Measurements from ENCODE around the gene TRIM65. TPM values are rescaled to one million over a fixed set of nuclear protein-coding genes. Genes with fewer than 3 reads are reported as not detected.

Gene TRIM65
- total and polyA plus RNA-seq, 10 of the 15 experiments (the other 5 are each of a cell fraction or from before 2014, with no cell fraction given), result 1.4 to 26.0 (median 10.8) TPM

- TF ChIP-seq, protein P1, sequence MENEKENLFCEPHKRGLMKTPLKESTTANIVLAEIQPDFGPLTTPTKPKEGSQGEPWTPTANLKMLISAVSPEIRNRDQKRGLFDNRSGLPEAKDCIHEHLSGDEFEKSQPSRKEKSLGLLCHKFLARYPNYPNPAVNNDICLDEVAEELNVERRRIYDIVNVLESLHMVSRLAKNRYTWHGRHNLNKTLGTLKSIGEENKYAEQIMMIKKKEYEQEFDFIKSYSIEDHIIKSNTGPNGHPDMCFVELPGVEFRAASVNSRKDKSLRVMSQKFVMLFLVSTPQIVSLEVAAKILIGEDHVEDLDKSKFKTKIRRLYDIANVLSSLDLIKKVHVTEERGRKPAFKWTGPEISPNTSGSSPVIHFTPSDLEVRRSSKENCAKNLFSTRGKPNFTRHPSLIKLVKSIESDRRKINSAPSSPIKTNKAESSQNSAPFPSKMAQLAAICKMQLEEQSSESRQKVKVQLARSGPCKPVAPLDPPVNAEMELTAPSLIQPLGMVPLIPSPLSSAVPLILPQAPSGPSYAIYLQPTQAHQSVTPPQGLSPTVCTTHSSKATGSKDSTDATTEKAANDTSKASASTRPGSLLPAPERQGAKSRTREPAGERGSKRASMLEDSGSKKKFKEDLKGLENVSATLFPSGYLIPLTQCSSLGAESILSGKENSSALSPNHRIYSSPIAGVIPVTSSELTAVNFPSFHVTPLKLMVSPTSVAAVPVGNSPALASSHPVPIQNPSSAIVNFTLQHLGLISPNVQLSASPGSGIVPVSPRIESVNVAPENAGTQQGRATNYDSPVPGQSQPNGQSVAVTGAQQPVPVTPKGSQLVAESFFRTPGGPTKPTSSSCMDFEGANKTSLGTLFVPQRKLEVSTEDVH (IDR thresholded peaks at IDR 0.05; ENCODE audit: low read depth, partially characterized antibody), result no peak
- TF ChIP-seq, protein P2, sequence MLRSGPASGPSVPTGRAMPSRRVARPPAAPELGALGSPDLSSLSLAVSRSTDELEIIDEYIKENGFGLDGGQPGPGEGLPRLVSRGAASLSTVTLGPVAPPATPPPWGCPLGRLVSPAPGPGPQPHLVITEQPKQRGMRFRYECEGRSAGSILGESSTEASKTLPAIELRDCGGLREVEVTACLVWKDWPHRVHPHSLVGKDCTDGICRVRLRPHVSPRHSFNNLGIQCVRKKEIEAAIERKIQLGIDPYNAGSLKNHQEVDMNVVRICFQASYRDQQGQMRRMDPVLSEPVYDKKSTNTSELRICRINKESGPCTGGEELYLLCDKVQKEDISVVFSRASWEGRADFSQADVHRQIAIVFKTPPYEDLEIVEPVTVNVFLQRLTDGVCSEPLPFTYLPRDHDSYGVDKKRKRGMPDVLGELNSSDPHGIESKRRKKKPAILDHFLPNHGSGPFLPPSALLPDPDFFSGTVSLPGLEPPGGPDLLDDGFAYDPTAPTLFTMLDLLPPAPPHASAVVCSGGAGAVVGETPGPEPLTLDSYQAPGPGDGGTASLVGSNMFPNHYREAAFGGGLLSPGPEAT (IDR thresholded peaks at IDR 0.05; ENCODE audit: low read depth), result no peak
These were observed 40.9 kb upstream of the TRIM65 start (continued) for GRCh38 chr17:75937652-75938051.

GRCh38 chr17:75933808-75934207, 37.1 kb upstream of the TRIM65 start:
- H2AFZ ChIP-seq (ENCODE audit: control insufficient read depth, low read depth, low read length), result no peak overlapping the region
- in situ Hi-C loops (cut with MboI) (no loop called here), intact Hi-C loops (cut with micrococcal nuclease; ENCODE audit: unreplicated experiment) (no loop called here)
- no peaks in the 10 kb centered on the region for H3K79me2 ChIP-seq (ENCODE audit: control insufficient read depth, insufficient read depth, low read length)
- ChIA-PET CTCF (interaction anchor here (1.2 to 1.3 kb wide), 2 partner anchors 72 to 80 kb away, joined by 3 to 4 read pairs; no protein-coding TSS in a partner anchor), RAD21 (ENCODE audit: unreplicated experiment) (no interaction called here), SMC1A (ENCODE audit: uncharacterized antibody, unreplicated experiment) (interaction anchor here (0.6 kb wide), 1 partner anchor 59 kb away, joined by 3 read pairs; no protein-coding TSS in a partner anchor), POLR2A (no interaction called here)
- H3K4me3 ChIP-seq, result no peak overlapping the region
- no peaks in the 10 kb centered on the region for H3K9me3 ChIP-seq (replicated peaks; ENCODE audit: control insufficient read depth, insufficient read depth, low read length)
- no peaks in the 10 kb centered on the region for H4K20me1 ChIP-seq (ENCODE audit: control insufficient read depth, insufficient read depth)
- H3K36me3 ChIP-seq (ENCODE audit: control insufficient read depth in 2 of 2, insufficient read depth in 2 of 2, low read length in 1 of 2), result no peaks in the 10 kb centered on the region
- no peak for TF ChIP-seq IKZF2 (IDR thresholded peaks at IDR 0.05)
- no peak for TF ChIP-seq EED (IDR thresholded peaks at IDR 0.05; ENCODE audit: low read depth)
- no peak for TF ChIP-seq NFYA (IDR thresholded peaks at IDR 0.05; ENCODE audit: borderline replicate concordance, low read depth, low read length)
- no peak for TF ChIP-seq SMAD5 (IDR thresholded peaks at IDR 0.05; ENCODE audit: low read depth)
- TF ChIP-seq, protein P3, sequence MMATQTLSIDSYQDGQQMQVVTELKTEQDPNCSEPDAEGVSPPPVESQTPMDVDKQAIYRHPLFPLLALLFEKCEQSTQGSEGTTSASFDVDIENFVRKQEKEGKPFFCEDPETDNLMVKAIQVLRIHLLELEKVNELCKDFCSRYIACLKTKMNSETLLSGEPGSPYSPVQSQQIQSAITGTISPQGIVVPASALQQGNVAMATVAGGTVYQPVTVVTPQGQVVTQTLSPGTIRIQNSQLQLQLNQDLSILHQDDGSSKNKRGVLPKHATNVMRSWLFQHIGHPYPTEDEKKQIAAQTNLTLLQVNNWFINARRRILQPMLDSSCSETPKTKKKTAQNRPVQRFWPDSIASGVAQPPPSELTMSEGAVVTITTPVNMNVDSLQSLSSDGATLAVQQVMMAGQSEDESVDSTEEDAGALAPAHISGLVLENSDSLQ (IDR thresholded peaks at IDR 0.05), result no peak
- TF ChIP-seq STAT3 (IDR thresholded peaks at IDR 0.05; ENCODE audit: low read depth, low read length), result no peak
- H3K4me1 ChIP-seq (ENCODE audit: control insufficient read depth, insufficient read depth, low read length), result no peaks in the 10 kb centered on the region
- ATAC-seq (no peak), FAIRE-seq (no peak), DNase-seq (ENCODE audit: low read depth, low spot score) (no peak)
- H3K9ac ChIP-seq (ENCODE audit: control insufficient read depth, insufficient read depth, low read length), result no peak overlapping the region
- H3K27ac ChIP-seq (ENCODE audit: control insufficient read depth, insufficient read depth), result no peak overlapping the region
- H3K27me3 ChIP-seq (replicated peaks in 1 of 2; ENCODE audit: control insufficient read depth in 2 of 2, insufficient read depth in 2 of 2, low read length in 1 of 2), result no peaks in the 10 kb centered on the region
- WGBS (ENCODE audit: insufficient coverage, insufficient replicate concordance, low lambda C conversion rate, missing lambda C conversion rate), result 72% methylated on average over 4 of the region's 4 CpGs
- no TSS peak for BruUV-seq (replicated peaks)
- no peak overlapping the region for H3K4me2 ChIP-seq (ENCODE audit: control insufficient read depth, insufficient read depth)

Data from GM12878 (cell line).